ENCODE data around the gene MYL6B.
"Not testable (repeated sequence)": the region's sequence is repeated elsewhere in the genome, so short reads cannot be mapped to it uniquely, and the experiment has no call there.

MYL6B gene

GRCh38 chr12:56196818-56197550 lies 44.6 kb downstream of the MYL6B start:
- no CpG with 5 or more reads among the region's 11 CpGs for WGBS (ENCODE audit: insufficient coverage, insufficient read length)
- not testable (repeated sequence) for H3K4me3 ChIP-seq (ENCODE audit: low read length); H3K27ac ChIP-seq (ENCODE audit: low read length); H3K27me3 ChIP-seq (ENCODE audit: control insufficient read depth, insufficient read depth, low read length); H3K9me3 ChIP-seq (ENCODE audit: control insufficient read depth, insufficient read depth, low read length); DNase-seq (ENCODE audit: low read depth, low spot score); H3K4me1 ChIP-seq (ENCODE audit: control insufficient read depth, insufficient read depth, low read length); H3K36me3 ChIP-seq (ENCODE audit: control insufficient read depth, insufficient read depth, low read length)

GRCh38 chr12:56197921-56198635 lies 45.7 kb downstream of the MYL6B start:
- no CpG with 5 or more reads among the region's 9 CpGs for whole genome bisulfite sequencing (ENCODE audit: insufficient coverage, insufficient read length)
- Histone ChIP-seq H3K27ac (ENCODE audit: low read length) (no peak overlapping the region), H3K27me3 (ENCODE audit: control insufficient read depth, insufficient read depth, low read length) (no peaks in the 10 kb centered on the region), H3K4me1 (ENCODE audit: control insufficient read depth, insufficient read depth, low read length) (no peaks in the 10 kb centered on the region), H3K9me3 (ENCODE audit: control insufficient read depth, insufficient read depth, low read length) (no peaks in the 10 kb centered on the region), H3K36me3 (ENCODE audit: control insufficient read depth, insufficient read depth, low read length) (no peaks in the 10 kb centered on the region), H3K4me3 (ENCODE audit: low read length) (no peak overlapping the region)
- no peak for DNase-seq (ENCODE audit: low read depth, low spot score)

GRCh38 chr12:56198836-56199235 lies 46.4 kb downstream of the MYL6B start:
- H3K4me1 ChIP-seq (ENCODE audit: control insufficient read depth, insufficient read depth, low read length) = no peaks in the 10 kb centered on the region
- no peaks in the 10 kb centered on the region for H3K27me3 ChIP-seq (ENCODE audit: control insufficient read depth, insufficient read depth, low read length)
- H3K27ac ChIP-seq (ENCODE audit: low read length) = no peak overlapping the region
- WGBS (ENCODE audit: insufficient coverage, insufficient read length) = no CpG with 5 or more reads among the region's 1 CpG
- no peaks in the 10 kb centered on the region for H3K36me3 ChIP-seq (ENCODE audit: control insufficient read depth, insufficient read depth, low read length)
- DNase-seq (ENCODE audit: low read depth, low spot score) = no peak
- H3K4me3 ChIP-seq (ENCODE audit: low read length) = no peak overlapping the region
- no peaks in the 10 kb centered on the region for H3K9me3 ChIP-seq (ENCODE audit: control insufficient read depth, insufficient read depth, low read length)

- H3K4me3 ChIP-seq (ENCODE audit: low read length) = no peak overlapping the region
- H3K36me3 ChIP-seq (ENCODE audit: control insufficient read depth, insufficient read depth, low read length) = peaks cover 14% of the 10 kb centered on the region; the same call in 1 of the 2 replicates
- no peak for DNase-seq (ENCODE audit: low read depth, low spot score)
- no peaks in the 10 kb centered on the region for H3K4me1 ChIP-seq (ENCODE audit: control insufficient read depth, insufficient read depth, low read length)
- H3K27me3 ChIP-seq (ENCODE audit: control insufficient read depth, insufficient read depth, low read length) = no peaks in the 10 kb centered on the region
- no CpG with 5 or more reads among the region's 1 CpG for WGBS (ENCODE audit: insufficient coverage, insufficient read length)
- H3K9me3 ChIP-seq (ENCODE audit: control insufficient read depth, insufficient read depth, low read length) = no peaks in the 10 kb centered on the region
- no peak overlapping the region for H3K27ac ChIP-seq (ENCODE audit: low read length)
Observed at GRCh38 chr12:56202366-56202765, 50.0 kb downstream of the MYL6B start.

GRCh38 chr12:56202838-56203237 lies 50.5 kb downstream of the MYL6B start:
- Histone ChIP-seq H3K4me3 (ENCODE audit: low read length) (no peak overlapping the region), H3K4me1 (ENCODE audit: control insufficient read depth, insufficient read depth, low read length) (no peaks in the 10 kb centered on the region), H3K27me3 (ENCODE audit: control insufficient read depth, insufficient read depth, low read length) (no peaks in the 10 kb centered on the region), H3K36me3 (ENCODE audit: control insufficient read depth, insufficient read depth, low read length) (peaks cover 18% of the 10 kb centered on the region; the same call in 1 of the 2 replicates), H3K27ac (ENCODE audit: low read length) (no peak overlapping the region), H3K9me3 (ENCODE audit: control insufficient read depth, insufficient read depth, low read length) (no peaks in the 10 kb centered on the region)
- WGBS (ENCODE audit: insufficient coverage, insufficient read length) = no CpG with 5 or more reads among the region's 2 CpGs
- DNase-seq (ENCODE audit: low read depth, low spot score) = no peak

- H3K4me3 ChIP-seq (ENCODE audit: low read length) = no peak overlapping the region
- no peak for DNase-seq (ENCODE audit: low read depth, low spot score)
- H3K36me3 ChIP-seq (ENCODE audit: control insufficient read depth, insufficient read depth, low read length) = peaks cover 22% of the 10 kb centered on the region; the same call in 1 of the 2 replicates
- H3K9me3 ChIP-seq (ENCODE audit: control insufficient read depth, insufficient read depth, low read length) = no peaks in the 10 kb centered on the region
- no peak overlapping the region for H3K27ac ChIP-seq (ENCODE audit: low read length)
- no peaks in the 10 kb centered on the region for H3K27me3 ChIP-seq (ENCODE audit: control insufficient read depth, insufficient read depth, low read length)
- H3K4me1 ChIP-seq (ENCODE audit: control insufficient read depth, insufficient read depth, low read length) = no peaks in the 10 kb centered on the region
Observed at GRCh38 chr12:56204275-56204674, 51.9 kb downstream of the MYL6B start.

- Histone ChIP-seq H3K4me3 (ENCODE audit: low read length) (no peak overlapping the region), H3K9me3 (ENCODE audit: control insufficient read depth, insufficient read depth, low read length) (no peaks in the 10 kb centered on the region), H3K27me3 (ENCODE audit: control insufficient read depth, insufficient read depth, low read length) (no peaks in the 10 kb centered on the region), H3K36me3 (ENCODE audit: control insufficient read depth, insufficient read depth, low read length) (peaks cover 27% of the 10 kb centered on the region), H3K4me1 (ENCODE audit: control insufficient read depth, insufficient read depth, low read length) (no peaks in the 10 kb centered on the region; the same call in 1 of the 2 replicates), H3K27ac (ENCODE audit: low read length) (no peak overlapping the region)
- DNase-seq (ENCODE audit: low read depth, low spot score) = no peak
Observed at GRCh38 chr12:56205445-56205844, 53.1 kb downstream of the MYL6B start.

- no peak overlapping the region for H3K4me3 ChIP-seq (ENCODE audit: low read length)
- H3K9me3 ChIP-seq (ENCODE audit: control insufficient read depth, insufficient read depth, low read length) = no peaks in the 10 kb centered on the region
- WGBS (ENCODE audit: insufficient coverage, insufficient read length) = no CpG with 5 or more reads among the region's 14 CpGs
- no peak for DNase-seq (ENCODE audit: low read depth, low spot score)
- no peaks in the 10 kb centered on the region for H3K27me3 ChIP-seq (ENCODE audit: control insufficient read depth, insufficient read depth, low read length)
- peaks cover 32% of the 10 kb centered on the region for H3K36me3 ChIP-seq (ENCODE audit: control insufficient read depth, insufficient read depth, low read length)
- no peaks in the 10 kb centered on the region; the same call in 1 of the 2 replicates for H3K4me1 ChIP-seq (ENCODE audit: control insufficient read depth, insufficient read depth, low read length)
- H3K27ac ChIP-seq (ENCODE audit: low read length) = no peak overlapping the region
Observed at GRCh38 chr12:56206452-56207166, 54.2 kb downstream of the MYL6B start.

Data from iPS DF 6.9 (cell line).